Keratinocyte (primary cell): ENCODE data around the gene AK9. TPM values are rescaled to one million over a fixed set of nuclear protein-coding genes. Genes with fewer than 3 reads are reported as not detected.

Experiments used
- DNase-seq: peaks from one replicate; pipeline ENCODE4 v3.0.0-alpha.2; 2011; ENCODE audit warnings: low read depth, missing footprints, low spot score
- FAIRE-seq: peaks from 2 replicates; lab custom pipeline; 2011; peaks lifted over from hg19 to GRCh38; lab: Jason Lieb, UNC
- H2AFZ ChIP-seq: 2 replicates; pipeline ENCODE4 v1.6.0; 2012; ENCODE audit warnings: low read length, control low read depth, inconsistent platforms; ENCODE audit not compliant: control insufficient read depth
- H3K27ac ChIP-seq: 2 replicates; pipeline ENCODE4 v1.5.1; 2011; ENCODE audit warnings: low read length; ENCODE audit not compliant: control insufficient read depth, insufficient read depth
- H3K27me3 ChIP-seq: 3 replicates; pipeline ENCODE4 v1.6.0; 2011; ENCODE audit warnings: low read length; ENCODE audit not compliant: control insufficient read depth, insufficient read depth; ENCODE audit errors: extremely low read depth
- H3K36me3 ChIP-seq, 2 experiments: 2 replicates in 1 of 2; 3 replicates in 1 of 2; pipeline ENCODE4 v1.5.1; 2011; ENCODE audit warnings: low read length in 2 of 2, mild to moderate bottlenecking in 1 of 2; ENCODE audit not compliant: control insufficient read depth in 2 of 2, insufficient read depth in 2 of 2; ENCODE audit errors: extremely low read depth in 1 of 2
- H3K4me1 ChIP-seq: 3 replicates; pipeline ENCODE4 v1.5.1; 2011; ENCODE audit warnings: low read length; ENCODE audit not compliant: control insufficient read depth, insufficient read depth; ENCODE audit errors: extremely low read depth
- H3K4me2 ChIP-seq: 3 replicates; pipeline ENCODE4 v1.6.0; 2011; ENCODE audit warnings: low read depth, low read length; ENCODE audit not compliant: control insufficient read depth, insufficient read depth; ENCODE audit errors: extremely low read depth
- H3K4me3 ChIP-seq, 3 experiments: fragments of 200-600 bp in 1 of 3; sonication (generic) in 1 of 3; 2 replicates in 2 of 3; 3 replicates in 1 of 3; pipeline ENCODE4 v1.5.1; 2011 to 2016; ENCODE audit warnings: low read length in 3 of 3, mild to moderate bottlenecking in 3 of 3, control low read depth in 2 of 3, inconsistent platforms in 1 of 3, low read depth in 1 of 3, mixed read lengths in 1 of 3, mixed run types in 1 of 3, moderate library complexity in 1 of 3; ENCODE audit not compliant: control insufficient read depth in 2 of 3, insufficient read depth in 2 of 3; ENCODE audit errors: extremely low read depth in 1 of 3
- H3K79me2 ChIP-seq: 2 replicates; pipeline ENCODE4 v1.6.0; 2012; ENCODE audit warnings: low read length; ENCODE audit not compliant: control insufficient read depth, insufficient read depth
- H3K9ac ChIP-seq: 3 replicates; pipeline ENCODE4 v1.6.0; 2011; ENCODE audit warnings: low read length; ENCODE audit not compliant: control insufficient read depth, insufficient read depth; ENCODE audit errors: extremely low read depth
- H3K9me1 ChIP-seq: 3 replicates; pipeline ENCODE4 v1.6.0; 2011; ENCODE audit warnings: low read length; ENCODE audit not compliant: control insufficient read depth, insufficient read depth; ENCODE audit errors: extremely low read depth
- H3K9me3 ChIP-seq: 2 replicates; pipeline ENCODE4 v1.5.1; 2012; ENCODE audit warnings: low read depth, low read length; ENCODE audit not compliant: control insufficient read depth
- H4K20me1 ChIP-seq: 3 replicates; pipeline ENCODE4 v1.6.0; 2011; ENCODE audit warnings: low read length; ENCODE audit not compliant: control insufficient read depth, insufficient read depth; ENCODE audit errors: extremely low read depth
- CTCF ChIP-seq, 3 experiments: IDR thresholded peaks in 1 of 3; conservative IDR thresholded peaks in 1 of 3; optimal IDR thresholded peaks in 1 of 3; 2 replicates in 2 of 3; 3 replicates in 1 of 3; pipeline versions ENCODE3 to v1.5.1; 2011; ENCODE audit warnings: low read length in 3 of 3, mild to moderate bottlenecking in 3 of 3, moderate library complexity in 2 of 3, control low read depth in 1 of 3, inconsistent platforms in 1 of 3; ENCODE audit not compliant: insufficient read depth in 2 of 3; ENCODE audit errors: extremely low read depth in 1 of 3
- EZH2 ChIP-seq: IDR thresholded peaks from one replicate; pipeline ENCODE4 v1.6.1; 2012; ENCODE audit warnings: inconsistent platforms, mild to moderate bottlenecking, low read length, moderate library complexity
- dilution Hi-C: fragments of 300-500 bp; cut with MboI; formaldehyde crosslinking; loops from one replicate; pipeline ENCODE4 v1.7.0; 2020; ENCODE audit warnings: low sequenced_read_pairs; ENCODE audit not compliant: extremely low pct_ligation_motif_present
- polyA plus RNA-seq, 5 experiments: library from polyadenylated mRNA; depleted of rRNA in 3 of 5; stranded (reverse) in 3 of 5; stranded (forward) in 1 of 5; unstranded in 1 of 5; fragments of >200 nt; gene quantifications; 1 replicate in 1 of 5; 2 replicates in 3 of 5; 3 replicates in 1 of 5; pipeline versions ENCODE4 v1.2.1 to v1.2.3, GENCODE V29; 2011 to 2012; ENCODE audit warnings: missing spikeins in 2 of 5, low read depth in 1 of 5, low replicate concordance in 1 of 5

Gene AK9
- polyA plus RNA-seq, 1 donor (not counting 4 experiments of a cell fraction or from before 2014, with no cell fraction given) = 1.8 TPM

GRCh38 chr6:109609737-109610136, 81.3 kb downstream of the AK9 start:
- no peak overlapping the region for H3K27ac ChIP-seq
- DNase-seq = no peak
- H3K36me3 ChIP-seq = no peaks in the 10 kb centered on the region
- H3K4me3 ChIP-seq = no peak overlapping the region
- H4K20me1 ChIP-seq = no peaks in the 10 kb centered on the region
- no peaks in the 10 kb centered on the region for H3K9me1 ChIP-seq
- no peak overlapping the region for H3K9ac ChIP-seq
- H3K9me3 ChIP-seq = no peaks in the 10 kb centered on the region
- no peak overlapping the region for H3K4me2 ChIP-seq
- H3K4me1 ChIP-seq = no peaks in the 10 kb centered on the region
- H3K27me3 ChIP-seq = no peaks in the 10 kb centered on the region
- H3K79me2 ChIP-seq = no peaks in the 10 kb centered on the region
- no peak for TF ChIP-seq CTCF (optimal IDR thresholded peaks at IDR 0.05 in 1 of 3, IDR thresholded peaks at IDR 0.05 in 1 of 3, conservative IDR thresholded peaks at IDR 0.05 in 1 of 3; ENCODE audit: extremely low read depth in 1 of 3, insufficient read depth in 2 of 3, low read length in 3 of 3)
- no peak for TF ChIP-seq EZH2
- H2AFZ ChIP-seq = no peak overlapping the region
- FAIRE-seq = no peak
- dilution Hi-C loops = no loop called here

- Histone ChIP-seq H3K4me3 (no peak overlapping the region), H3K9me3 (no peaks in the 10 kb centered on the region), H3K4me1 (no peaks in the 10 kb centered on the region), H3K9ac (no peak overlapping the region), H3K27ac (no peak overlapping the region), H3K27me3 (no peaks in the 10 kb centered on the region), H3K9me1 (no peaks in the 10 kb centered on the region), H3K4me2 (no peak overlapping the region), H2AFZ (no peak overlapping the region), H3K36me3 (no peaks in the 10 kb centered on the region), H4K20me1 (no peaks in the 10 kb centered on the region), H3K79me2 (no peaks in the 10 kb centered on the region)
- no peak for DNase-seq
- no peak for FAIRE-seq
- TF ChIP-seq EZH2 (no peak), CTCF (optimal IDR thresholded peaks at IDR 0.05 in 1 of 3, IDR thresholded peaks at IDR 0.05 in 1 of 3, conservative IDR thresholded peaks at IDR 0.05 in 1 of 3; ENCODE audit: extremely low read depth in 1 of 3, insufficient read depth in 2 of 3, low read length in 3 of 3) (no peak)
- dilution Hi-C loops = no loop called here
Measured at GRCh38 chr6:109606359-109606758, 84.6 kb downstream of the AK9 start.
